ENCODE results near the gene ARHGEF10L. TPM values are rescaled to one million over a fixed set of nuclear protein-coding genes. Genes with fewer than 3 reads are reported as not detected.

Gene ARHGEF10L
- total RNA-seq, 1 donor from 2014 or later, result 59.9 TPM

DNA sequence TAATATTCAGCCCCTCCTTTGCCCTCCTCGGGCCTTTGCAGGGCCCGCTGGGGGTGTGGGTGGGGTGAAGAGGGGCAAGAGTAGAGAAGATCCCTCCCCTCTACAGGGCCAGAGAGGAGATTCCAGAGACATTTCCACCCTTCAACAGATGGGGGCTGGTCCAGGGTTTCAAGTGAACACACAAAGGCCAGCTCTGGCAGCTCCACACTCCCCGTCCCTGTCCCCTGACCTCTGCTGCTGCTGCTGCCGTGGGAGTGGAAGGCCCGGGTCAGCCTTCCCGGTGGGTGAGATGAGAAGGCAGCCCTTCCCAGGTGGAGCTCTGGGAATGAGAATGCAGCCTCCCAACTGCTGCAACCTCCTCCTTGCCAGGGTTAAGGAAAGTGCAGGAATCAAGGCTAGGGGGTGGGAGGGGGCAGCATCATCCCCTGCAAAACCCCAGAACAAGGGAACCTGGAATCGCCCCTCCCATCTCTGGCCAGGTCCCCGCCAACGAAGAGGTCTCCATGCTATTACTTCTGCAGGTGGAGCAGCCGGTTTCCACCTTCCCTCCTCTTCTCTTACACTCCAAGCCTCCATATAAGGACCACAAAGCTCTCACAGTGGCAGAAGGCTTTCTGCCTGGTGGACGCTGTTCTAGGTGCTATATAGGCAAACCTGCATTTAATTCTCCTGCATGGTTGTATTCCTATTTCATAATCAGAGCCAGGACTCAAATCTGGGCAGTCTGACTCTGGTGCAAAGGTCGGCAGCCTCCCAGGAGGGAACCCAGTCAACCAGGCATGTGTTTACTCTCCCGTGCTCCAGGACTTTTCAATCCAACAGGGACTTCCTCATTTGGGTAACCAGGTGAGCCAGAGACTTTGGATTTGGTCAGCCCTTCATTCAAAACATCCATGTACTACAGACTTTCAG is 22.9 kb upstream of the ARHGEF10L start:
- intact Hi-C loops (cut with DNase I), result no loop called here
- ATAC-seq (peak; percentile 28), DNase-seq (ENCODE audit: missing footprints) (no peak)

DNA sequence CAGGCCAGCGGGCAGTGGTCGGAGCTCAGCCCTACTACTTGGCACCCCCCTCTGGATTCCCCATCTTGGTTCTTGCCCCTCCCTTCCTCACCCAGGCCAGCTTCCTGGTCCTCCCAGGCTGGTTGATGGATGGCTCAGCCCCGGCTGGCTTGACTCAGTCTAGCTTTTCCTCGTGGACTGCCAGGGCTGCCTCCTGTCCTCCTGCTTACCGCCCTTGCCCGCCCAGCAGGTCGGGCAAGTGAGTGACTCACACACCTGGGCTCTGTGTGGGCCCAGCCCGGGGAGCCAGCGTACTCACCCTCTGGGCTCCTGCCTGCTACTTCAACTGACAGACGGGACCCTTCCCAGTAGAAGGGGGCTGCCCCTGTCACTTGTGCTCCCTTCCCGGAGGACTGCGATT is 19.5 kb upstream of the ARHGEF10L start:
- ATAC-seq, result no peak
- intact Hi-C loops (cut with DNase I), result no loop called here

DNA sequence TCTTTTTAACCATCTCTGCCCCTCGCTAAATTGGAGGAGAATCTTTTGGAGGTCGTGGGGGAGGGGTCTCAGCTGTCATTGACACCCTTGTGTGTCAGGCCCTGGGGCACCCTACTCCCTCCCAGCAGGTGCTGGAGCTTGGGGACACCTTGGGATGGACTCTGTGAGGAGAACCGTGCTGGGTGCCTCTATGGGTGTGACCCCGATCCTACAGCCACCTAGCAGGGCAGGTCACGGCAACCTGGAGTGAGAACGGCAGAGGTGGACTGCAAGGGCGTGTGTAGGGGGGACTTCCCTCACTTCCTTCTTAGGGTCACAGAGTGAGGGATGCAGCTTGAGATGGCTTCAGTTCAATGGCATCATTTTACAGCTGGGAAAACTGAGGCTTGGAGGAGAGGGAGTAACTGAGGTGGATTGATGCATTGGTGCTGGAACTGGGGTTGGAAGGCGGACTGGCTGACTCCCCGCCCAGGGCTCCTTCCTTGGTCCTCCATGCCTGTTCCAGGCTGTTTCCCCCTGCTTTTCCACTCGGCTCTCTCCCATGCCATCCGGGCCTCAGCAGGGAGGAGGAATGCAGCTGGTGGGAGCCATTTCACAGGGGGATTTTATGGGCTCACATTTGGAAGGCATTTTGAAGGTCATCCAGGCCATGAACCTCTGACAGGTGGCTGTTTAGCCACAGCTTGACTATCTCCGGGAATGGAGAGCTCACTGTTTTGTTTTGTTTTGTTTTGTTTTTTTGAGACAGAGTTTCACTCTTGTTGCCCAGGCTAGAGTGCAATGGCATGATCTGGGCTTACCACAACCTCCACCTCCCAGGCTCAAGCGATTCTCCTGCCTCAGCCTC is 18.8 kb upstream of the ARHGEF10L start:
- ATAC-seq (no peak), DNase-seq (ENCODE audit: missing footprints) (no peak)
- intact Hi-C loops (cut with DNase I), result no loop called here

More for the DNA sequence above, 19.5 kb upstream of the ARHGEF10L start:
- no peak for DNase-seq (ENCODE audit: missing footprints)

DNA sequence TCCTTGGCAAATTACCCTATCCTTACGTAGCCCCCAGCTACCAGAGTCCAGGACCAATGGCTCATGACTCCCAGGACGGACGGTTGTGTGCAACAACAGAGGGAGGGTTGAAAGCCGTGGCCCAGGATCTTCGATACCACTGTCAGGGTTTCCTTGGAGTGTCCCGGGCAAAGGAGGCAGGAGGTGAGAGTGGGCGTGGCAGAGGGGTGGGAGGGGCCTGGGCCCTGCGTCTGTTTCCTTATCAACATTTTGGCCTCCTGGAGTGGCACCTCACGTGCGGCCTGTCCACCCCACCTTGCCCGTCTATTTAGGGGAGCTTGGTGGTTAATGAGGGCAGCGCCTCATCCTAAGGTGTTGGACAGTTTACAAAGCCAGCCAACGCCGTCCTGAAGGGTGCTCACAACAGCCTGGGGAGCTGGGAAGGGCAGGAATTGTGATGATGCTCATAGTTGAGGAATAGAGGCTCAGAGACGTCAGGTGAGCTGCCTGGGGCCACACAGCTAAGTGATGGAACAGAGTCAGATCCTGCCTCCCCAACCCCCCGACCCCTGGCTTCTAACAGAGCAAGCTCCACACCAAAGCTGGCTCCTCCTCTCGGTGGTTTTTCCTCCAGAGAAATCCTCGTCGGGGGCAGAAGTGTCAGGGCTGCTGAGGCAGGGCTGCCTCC is 17.4 kb upstream of the ARHGEF10L start:
- no peak for DNase-seq (ENCODE audit: missing footprints)
- ATAC-seq, result no peak
- intact Hi-C loops (cut with DNase I), result no loop called here

DNA sequence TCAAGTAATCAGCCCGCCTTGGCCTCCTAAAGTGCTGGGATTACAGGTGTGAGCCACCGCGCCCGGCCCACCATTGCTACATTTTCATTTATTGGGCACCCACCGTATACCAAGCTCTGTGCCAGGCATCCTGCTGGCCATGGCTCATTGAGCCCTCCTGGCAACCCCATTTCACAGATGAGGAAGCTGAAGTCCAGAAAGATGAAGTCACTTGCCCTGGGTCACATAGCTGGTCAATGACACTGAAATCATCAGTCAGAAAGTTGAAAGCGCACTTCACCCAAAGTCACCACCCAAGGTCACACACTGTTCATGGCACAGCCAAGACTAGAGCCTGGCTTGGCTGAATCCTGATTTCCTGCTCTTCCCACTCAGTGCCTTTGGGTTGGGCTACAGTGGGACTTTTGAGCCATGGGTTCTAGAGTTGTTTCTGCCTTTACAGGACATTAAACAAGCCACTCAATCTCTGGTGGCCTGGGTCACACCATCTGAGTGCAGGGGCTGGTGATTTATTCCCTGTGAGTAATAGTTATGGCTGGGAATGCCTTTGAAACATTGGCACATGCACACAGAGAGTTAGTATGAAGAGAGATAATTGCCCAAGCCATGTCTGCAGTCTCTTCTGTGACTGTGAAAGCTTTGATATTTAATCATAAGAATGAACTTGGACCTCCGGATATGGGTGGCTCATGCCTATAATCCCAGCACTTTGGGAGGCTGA is 16.0 kb upstream of the ARHGEF10L start:
- intact Hi-C loops (cut with DNase I), result no loop called here
- DNase-seq (ENCODE audit: missing footprints) (no peak), ATAC-seq (no peak)

DNA sequence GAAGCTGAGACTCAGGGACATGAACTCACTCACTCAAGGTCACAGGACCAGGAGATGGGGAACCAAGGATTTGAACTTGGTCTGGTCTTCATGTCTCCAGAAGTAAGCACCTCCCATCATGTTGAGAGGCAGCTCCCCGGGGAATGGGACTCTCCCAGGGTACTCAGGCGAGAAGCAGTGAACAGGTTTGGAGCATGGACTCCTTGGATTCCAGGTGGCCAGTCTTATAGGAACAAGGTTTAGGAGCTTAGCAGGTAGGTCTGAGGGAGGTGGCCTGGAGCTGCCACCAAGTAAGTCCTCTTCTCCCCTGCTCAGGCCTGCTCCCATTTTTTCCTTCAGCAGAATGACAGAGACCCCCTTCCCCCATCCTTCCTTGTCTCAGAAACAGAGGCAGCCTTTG is 14.9 kb upstream of the ARHGEF10L start:
- intact Hi-C loops (cut with DNase I), result no loop called here
- DNase-seq (ENCODE audit: missing footprints) (no peak), ATAC-seq (no peak)

DNA sequence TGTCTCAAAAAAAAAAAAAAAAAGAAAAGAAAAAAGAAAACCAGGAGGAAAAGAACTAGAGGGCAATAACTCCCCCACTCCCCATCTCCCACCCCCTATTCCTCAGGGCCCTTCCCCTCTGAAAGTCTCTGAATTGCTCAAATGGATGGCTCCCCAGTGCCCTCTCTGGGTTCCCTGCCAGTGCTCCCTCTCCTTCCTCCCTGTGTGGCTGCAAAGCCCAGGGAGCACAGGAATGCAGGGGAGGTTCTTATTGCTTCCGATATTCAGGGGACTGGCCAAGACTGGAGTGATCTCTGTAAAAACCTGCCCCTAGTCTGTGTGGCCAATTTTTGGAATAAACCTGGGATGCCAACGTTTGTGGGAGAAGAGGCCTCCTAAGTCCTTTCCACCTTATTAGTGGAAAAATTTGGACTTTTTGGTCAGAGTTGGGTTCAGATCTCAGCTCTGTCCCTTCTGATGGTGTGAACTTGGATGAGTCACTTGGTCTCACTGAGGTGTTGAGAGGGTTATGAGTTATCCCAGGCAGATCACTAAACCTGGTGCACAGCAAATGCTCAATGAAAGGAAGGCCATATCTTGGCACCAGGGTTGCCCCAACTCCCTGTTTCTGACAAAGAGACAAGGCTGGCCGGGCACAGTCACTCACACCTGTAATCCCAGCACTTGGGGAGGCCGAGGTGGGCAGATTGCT is 13.4 kb upstream of the ARHGEF10L start:
- intact Hi-C loops (cut with DNase I), result no loop called here
- no peak for DNase-seq (ENCODE audit: missing footprints)
- no peak for ATAC-seq

DNA sequence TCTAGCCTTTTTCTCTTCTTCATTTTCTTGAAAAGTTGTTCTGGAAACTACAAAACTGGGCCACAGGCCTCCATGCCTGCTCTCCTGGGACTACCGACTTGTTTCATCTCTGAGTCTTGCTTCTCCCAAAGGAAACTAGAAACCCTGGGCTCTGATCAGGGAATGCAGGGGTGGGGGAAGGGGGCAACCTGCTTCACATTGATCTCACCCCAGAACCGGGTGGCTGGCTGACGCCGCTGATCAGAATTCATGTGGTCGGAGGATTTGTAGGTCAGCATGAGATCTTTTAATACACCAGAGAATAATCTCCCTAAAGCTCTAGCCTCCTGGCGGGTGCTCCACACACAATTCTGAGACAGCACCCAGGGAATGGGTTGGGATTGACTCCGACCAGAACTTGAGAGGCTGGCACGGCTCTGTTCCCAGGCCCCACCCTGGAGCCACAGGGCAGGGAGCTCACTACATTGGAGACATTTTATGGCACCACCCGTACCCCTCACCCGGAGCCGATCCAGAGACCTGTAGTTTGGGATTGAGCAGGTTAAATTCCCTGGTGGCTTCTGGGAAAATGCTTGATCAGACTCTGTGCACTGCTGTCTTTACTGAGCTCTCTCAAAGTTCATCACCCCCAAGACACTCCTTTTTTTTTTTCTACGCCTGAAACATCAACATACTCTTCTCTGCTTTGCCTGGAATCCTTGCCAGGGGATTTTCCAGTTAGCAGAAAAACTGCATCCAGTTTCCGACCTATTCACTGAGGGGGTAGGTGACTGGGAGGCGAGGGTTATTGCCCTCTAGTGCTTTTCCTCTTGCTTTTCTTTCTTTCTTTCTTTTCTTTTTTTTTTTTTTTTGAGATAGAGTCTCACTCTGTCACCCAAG is 12.2 kb upstream of the ARHGEF10L start:
- intact Hi-C loops (cut with DNase I), result no loop called here
- DNase-seq (ENCODE audit: missing footprints) (no peak), ATAC-seq (no peak)

DNA sequence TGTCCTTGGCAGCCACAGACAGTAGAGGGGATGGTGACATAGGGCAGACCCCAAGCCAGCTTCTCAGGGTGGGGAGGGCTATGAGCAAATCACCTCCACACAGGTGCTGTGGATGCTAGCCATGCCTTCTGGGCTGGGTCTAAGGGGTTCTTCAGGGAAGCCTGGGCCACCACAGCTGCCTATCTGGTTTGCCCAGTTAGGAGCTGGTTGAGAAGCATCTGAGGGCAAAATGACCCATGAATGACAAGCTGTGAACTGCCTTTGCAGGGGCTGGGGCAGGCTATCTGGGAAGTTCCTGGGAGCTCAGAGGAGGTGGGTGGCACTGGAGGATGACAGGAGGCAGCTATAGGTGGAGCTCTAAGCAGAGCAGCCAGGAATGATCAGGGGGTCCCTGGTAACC is 10.1 kb upstream of the ARHGEF10L start:
- intact Hi-C loops (cut with DNase I), result no loop called here
- no peak for DNase-seq (ENCODE audit: missing footprints)
- no peak for ATAC-seq

DNA sequence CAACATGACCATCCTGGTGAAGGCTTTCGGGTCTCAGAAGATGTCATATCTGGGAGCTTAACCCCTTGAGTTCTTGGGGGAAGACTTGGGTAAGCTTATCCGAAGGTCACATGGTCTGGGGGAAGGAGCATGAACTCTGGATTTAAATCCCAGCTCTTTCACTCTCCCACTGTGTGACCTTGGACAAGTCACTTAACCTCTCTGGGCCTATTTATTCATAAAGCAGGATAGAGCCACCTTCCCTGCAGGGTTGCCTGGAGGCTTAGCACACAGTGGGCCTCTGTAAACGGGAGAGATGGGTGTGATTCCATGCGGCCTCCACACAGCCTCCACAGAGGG is 8.2 kb upstream of the ARHGEF10L start:
- ATAC-seq, result no peak
- intact Hi-C loops (cut with DNase I), result no loop called here
- no peak for DNase-seq (ENCODE audit: missing footprints)

DNA sequence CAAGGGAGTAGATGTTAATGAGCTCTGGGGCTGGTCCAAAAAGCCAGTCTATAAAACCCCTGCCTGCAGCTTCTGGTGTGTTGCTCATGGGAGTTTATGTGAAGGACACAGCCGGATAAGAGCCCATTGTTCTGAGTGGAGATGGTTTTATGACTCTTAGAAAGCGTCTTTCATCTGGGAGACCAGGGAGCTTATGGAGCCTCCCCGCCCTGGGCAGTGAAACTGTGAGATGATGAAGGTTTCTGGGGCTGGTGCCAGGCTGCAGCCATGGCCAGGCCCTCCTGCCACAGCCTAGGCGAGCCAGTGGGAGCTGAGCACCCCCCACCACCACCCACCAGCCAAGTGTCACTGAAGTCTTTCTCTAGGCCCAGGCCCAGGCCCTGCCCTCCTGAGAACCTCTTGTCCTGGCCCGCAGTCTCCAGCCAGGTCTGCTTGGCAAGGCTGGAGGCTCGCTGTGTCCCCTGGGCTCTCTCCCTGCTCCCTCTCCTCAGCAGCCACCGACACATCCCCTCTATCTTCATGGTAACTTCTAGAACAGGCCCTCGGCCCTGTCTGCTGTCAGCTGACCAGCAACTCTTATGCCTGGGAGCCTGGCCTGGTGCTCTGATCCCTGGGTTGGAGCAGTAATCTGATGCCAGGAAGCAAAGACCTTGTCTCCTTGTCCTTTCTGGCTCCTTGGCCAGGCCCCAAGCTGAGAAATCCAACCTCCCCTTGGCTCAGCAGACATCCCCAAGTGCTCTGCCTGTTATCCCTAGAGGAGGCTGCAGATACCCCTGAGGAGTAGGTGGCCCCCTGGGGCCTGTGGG is 7.6 kb upstream of the ARHGEF10L start:
- intact Hi-C loops (cut with DNase I), result no loop called here

DNA sequence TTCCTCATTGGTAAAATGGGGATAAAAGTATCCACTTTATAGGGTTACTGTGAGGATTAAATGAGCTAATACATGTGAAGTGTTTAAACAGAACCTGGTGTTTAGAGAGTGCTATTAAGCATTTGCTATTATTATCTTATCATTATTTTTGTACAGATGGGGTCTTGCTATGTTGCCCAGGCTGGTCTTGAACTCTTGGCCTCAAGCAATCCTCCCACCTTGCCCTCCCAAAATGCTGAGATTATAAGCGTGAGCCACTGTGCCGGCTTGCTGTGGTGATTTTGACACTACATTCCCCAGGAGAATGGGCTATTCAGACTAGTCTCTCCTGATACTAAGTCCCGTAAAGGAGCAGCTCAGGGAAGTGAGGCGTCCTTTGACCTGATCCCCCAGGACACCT is 6.3 kb upstream of the ARHGEF10L start:
- intact Hi-C loops (cut with DNase I), result no loop called here
- ATAC-seq (no peak), DNase-seq (ENCODE audit: missing footprints) (no peak)

More for the DNA sequence above, 7.6 kb upstream of the ARHGEF10L start:
- ATAC-seq, result peak; percentile 94
- DNase-seq (ENCODE audit: missing footprints), result peak; percentile 85

DNA sequence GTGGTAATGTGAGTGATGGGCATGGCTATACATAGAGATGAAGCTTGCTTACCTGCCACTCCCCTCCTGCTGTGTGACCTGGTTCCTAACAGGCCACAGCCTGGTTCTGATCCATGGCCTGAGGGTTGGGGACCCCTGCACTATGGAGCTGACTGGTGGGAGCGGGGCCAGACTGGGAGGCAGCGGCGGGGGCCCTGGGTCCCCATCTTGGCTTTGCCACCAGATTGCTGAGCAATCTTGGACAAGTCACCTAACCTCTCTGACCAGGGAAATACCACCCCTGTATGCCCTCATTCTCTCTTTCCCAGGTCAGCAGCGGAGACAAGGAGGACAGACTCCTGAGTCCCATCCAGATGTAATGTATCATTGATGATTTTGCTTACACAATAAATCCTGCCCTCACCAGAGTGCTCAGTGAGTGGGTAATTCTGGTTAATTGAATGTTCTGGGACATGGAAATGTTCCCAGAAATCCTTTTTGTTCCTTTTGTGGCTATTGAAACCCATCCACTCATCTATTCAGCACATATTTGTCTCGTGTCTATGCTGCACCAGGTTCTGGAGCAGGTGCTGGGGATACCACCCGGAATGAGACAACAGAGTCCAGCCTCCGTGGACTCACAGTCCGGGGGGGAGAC is 4.1 kb upstream of the ARHGEF10L start:
- intact Hi-C loops (cut with DNase I), result no loop called here
- DNase-seq (ENCODE audit: missing footprints), result no peak
- no peak for ATAC-seq

DNA sequence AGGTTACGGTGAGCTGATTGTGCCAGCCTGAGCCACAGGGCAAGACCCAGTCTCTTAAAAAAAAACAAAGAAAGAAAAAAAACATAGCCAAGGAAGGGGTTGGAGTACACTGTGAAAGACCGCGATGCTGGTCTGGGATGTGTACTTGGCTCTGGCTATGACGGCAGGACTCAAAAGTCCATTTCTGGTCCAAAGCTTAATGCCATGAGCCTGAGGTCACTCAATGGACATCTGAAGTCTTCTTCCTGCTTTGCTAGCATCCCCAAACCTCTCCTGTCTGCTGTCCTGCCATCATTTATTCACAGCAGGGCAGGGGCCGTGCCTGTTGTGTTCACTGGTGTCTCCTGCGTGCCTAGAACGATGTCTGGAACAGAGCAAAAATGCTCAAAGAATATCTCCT is 1.5 kb upstream of the ARHGEF10L start:
- intact Hi-C loops (cut with DNase I), result loop anchor here (2.0 kb wide), 1 partner anchor 51 kb away; no protein-coding TSS in a partner anchor
- ATAC-seq (no peak), DNase-seq (ENCODE audit: missing footprints) (no peak)

DNA sequence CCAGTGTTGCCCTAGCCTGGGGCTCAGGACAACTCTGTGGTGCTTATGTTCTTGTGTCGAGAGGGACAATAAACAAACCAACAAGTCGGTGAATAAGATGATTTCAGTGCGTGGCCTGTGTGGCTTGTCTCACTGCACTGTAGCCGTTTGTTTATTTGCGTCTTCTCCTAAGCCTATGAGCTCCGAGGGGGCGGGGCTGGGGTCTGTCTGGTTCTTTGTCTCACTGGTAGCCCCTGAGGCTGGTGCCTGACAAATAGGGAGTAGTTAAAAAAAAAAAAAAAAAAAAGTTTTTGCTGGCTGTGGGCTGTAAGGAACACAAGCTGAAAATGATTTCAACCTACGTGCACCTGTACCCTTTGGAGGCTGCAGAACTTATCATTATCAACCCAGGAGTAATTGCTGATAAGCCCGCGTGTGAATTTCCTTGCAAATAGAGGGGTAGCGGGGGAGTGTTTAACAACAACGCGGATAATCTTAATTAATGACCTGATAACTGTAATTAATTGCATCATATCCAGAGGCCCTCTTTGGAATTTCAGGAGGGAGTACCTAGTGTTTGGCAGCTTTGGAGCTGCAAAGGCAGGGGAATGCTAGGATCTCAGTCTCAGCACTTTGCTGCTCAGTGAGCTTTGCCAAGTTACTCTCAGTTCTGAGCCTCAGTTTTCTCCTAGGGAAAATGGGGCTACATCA is 925 bp upstream of the ARHGEF10L start:
- intact Hi-C loops (cut with DNase I), result loop anchor here (2.0 kb wide), 1 partner anchor 50 kb away; no protein-coding TSS in a partner anchor
- DNase-seq (ENCODE audit: missing footprints) (no peak), ATAC-seq (peak; percentile 26)
